Smooth muscle cell (in vitro differentiated cells): ENCODE results near the gene RNF113B. TPM values are rescaled to one million over a fixed set of nuclear protein-coding genes. Genes with fewer than 3 reads are reported as not detected.

Experiments
- DNase-seq: peaks from one replicate; lab custom pipeline; 2025; ENCODE audit not compliant: unreplicated experiment; lab: John Stamatoyannopoulos, UW
- H2AFZ ChIP-seq: fragments of 200-600 bp; sonication (generic); 2 replicates; pipeline ENCODE4 v1.6.0; 2016; ENCODE audit warnings: antibody characterized with exemption, low read depth, mild to moderate bottlenecking
- H3F3A ChIP-seq: fragments of 200-600 bp; sonication (generic); 2 replicates; pipeline ENCODE4 v1.6.0; 2017; ENCODE audit warnings: antibody characterized with exemption, low read depth
- H3K27ac ChIP-seq: fragments of 200-600 bp; sonication (generic); 2 replicates; pipeline ENCODE4 v1.5.1; 2016; ENCODE audit warnings: low read depth, mild to moderate bottlenecking
- H3K27me3 ChIP-seq: fragments of 200-600 bp; sonication (generic); 2 replicates; pipeline ENCODE4 v1.6.1; 2016; ENCODE audit warnings: low read depth, mild to moderate bottlenecking
- H3K36me3 ChIP-seq: fragments of 200-600 bp; sonication (generic); 2 replicates; pipeline ENCODE4 v1.5.1; 2016; ENCODE audit warnings: low read depth
- H3K4me1 ChIP-seq: fragments of 200-600 bp; sonication (generic); 2 replicates; pipeline ENCODE4 v1.5.1; 2016; ENCODE audit warnings: low read depth
- H3K4me2 ChIP-seq: fragments of 200-600 bp; sonication (generic); 2 replicates; pipeline ENCODE4 v1.6.0; 2016; ENCODE audit warnings: mild to moderate bottlenecking
- H3K4me3 ChIP-seq: fragments of 200-600 bp; sonication (generic); 2 replicates; pipeline ENCODE4 v1.5.1; 2016; ENCODE audit warnings: mild to moderate bottlenecking
- H3K79me2 ChIP-seq: fragments of 200-600 bp; sonication (generic); 2 replicates; pipeline ENCODE4 v1.6.0; 2016; ENCODE audit warnings: low read depth, mild to moderate bottlenecking
- H3K9ac ChIP-seq: fragments of 200-600 bp; sonication (generic); 2 replicates; pipeline ENCODE4 v1.6.0; 2016; ENCODE audit warnings: low read depth
- H3K9me3 ChIP-seq: fragments of 200-600 bp; sonication (generic); replicated peaks from 2 replicates; pipeline ENCODE4 v1.5.1; 2016; ENCODE audit warnings: low read depth
- H4K20me1 ChIP-seq: fragments of 200-600 bp; sonication (generic); 2 replicates; pipeline ENCODE4 v1.6.0; 2016; ENCODE audit warnings: low read depth
- CTCF ChIP-seq: fragments of 200-600 bp; sonication (generic); IDR thresholded peaks from 2 replicates; pipeline ENCODE4 v1.5.1; 2017; ENCODE audit warnings: borderline replicate concordance, mild to moderate bottlenecking, antibody characterized with exemption; ENCODE audit not compliant: insufficient read depth, poor library complexity, severe bottlenecking
- WGBS: methylation state at CpG from one replicate; pipeline ENCODE4 v1.1.7; 2016; ENCODE audit warnings: low lambda C conversion rate; 5-methylcytosine and 5-hydroxymethylcytosine counted together
- polyA plus RNA-seq: library from polyadenylated mRNA; unstranded; fragments of >200 nt; fragmentation: Nextera tagmentation; extraction: Ambion mirVana; gene quantifications from 2 replicates; pipeline ENCODE4 v1.2.1, GENCODE V29; 2016
- total RNA-seq: library from RNA; depleted of rRNA; stranded (reverse); fragments of >200 nt; gene quantifications from 2 replicates; pipeline ENCODE4 v1.2.3, GENCODE V29; 2014

The RNF113B gene
- total and polyA plus RNA-seq, 2 experiments from 2014 or later = 0.38 TPM; not detected in 1

DNA sequence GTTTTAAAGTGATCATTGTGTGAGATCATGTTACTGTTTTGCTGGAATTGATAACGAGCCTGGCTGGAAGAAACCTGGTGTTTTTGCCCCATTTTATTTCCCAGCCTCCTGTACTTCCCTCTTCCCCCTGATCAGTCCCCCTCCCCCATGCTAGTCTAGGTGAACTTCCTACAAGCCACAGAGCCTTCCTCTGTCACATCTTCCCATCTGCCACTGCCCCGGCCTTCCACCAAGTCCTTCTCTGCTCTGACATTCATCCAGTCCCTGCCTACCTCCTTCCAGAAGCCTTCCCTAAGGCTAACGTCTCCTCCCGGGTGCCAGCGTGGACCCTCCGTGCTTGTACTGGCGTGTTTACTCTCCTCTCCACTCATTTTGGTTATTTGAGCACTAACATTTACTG lies 19.9 kb downstream of the RNF113B start:
- peak overlapping the region; percentile 21 for H3K27ac ChIP-seq
- H3K4me3 ChIP-seq = no peak overlapping the region
- H3K4me1 ChIP-seq = peaks cover 4% of the 10 kb centered on the region
- no peak for DNase-seq
- H3K36me3 ChIP-seq = no peaks in the 10 kb centered on the region
- H3K9ac ChIP-seq = no peak overlapping the region
- 80% methylated on average over 7 of the region's 7 CpGs for WGBS
- no peaks in the 10 kb centered on the region for H3K9me3 ChIP-seq
- H3K79me2 ChIP-seq = peaks cover 95% of the 10 kb centered on the region
- no peaks in the 10 kb centered on the region for H3F3A ChIP-seq
- no peak for TF ChIP-seq CTCF
- H4K20me1 ChIP-seq = peaks cover 87% of the 10 kb centered on the region
- H2AFZ ChIP-seq = no peak overlapping the region
- peak overlapping the region; percentile 5 for H3K4me2 ChIP-seq
- no peaks in the 10 kb centered on the region for H3K27me3 ChIP-seq

DNA sequence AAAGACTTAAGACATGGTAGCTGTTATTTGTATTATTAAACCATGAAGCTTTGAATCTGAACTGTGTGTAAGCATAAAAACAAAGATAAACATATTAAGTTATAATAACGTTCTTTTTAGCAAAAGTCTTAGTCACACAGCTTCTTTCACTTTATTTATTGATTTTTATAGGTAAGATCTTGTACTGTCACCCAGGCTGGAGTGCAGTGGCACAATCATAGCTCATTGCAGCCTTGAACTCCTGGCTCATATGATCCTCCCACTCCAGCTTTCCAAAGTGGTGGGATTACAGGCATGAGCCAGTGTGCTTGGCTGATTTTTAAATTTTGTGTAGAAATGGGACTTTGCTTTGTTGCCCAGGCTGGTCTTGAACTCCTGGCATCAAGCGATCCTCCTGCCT lies 20.8 kb downstream of the RNF113B start:
- H3F3A ChIP-seq = no peaks in the 10 kb centered on the region
- no peaks in the 10 kb centered on the region for H3K27me3 ChIP-seq
- peaks cover 5% of the 10 kb centered on the region for H3K4me1 ChIP-seq
- no peak overlapping the region for H2AFZ ChIP-seq
- H3K27ac ChIP-seq = no peak overlapping the region
- 87% methylated on average over 2 of the region's 2 CpGs for WGBS
- TF ChIP-seq CTCF = no peak
- H3K9me3 ChIP-seq = no peaks in the 10 kb centered on the region
- H3K9ac ChIP-seq = no peak overlapping the region
- DNase-seq = no peak
- no peak overlapping the region for H3K4me3 ChIP-seq
- H3K79me2 ChIP-seq = peaks cover 95% of the 10 kb centered on the region
- no peak overlapping the region for H3K4me2 ChIP-seq
- H3K36me3 ChIP-seq = no peaks in the 10 kb centered on the region
- peaks cover 88% of the 10 kb centered on the region for H4K20me1 ChIP-seq

GRCh38 chr13:98155475-98156109 lies 21.5 kb downstream of the RNF113B start:
- Histone ChIP-seq H3K9me3 (no peaks in the 10 kb centered on the region), H3K4me1 (peaks cover 11% of the 10 kb centered on the region), H2AFZ (no peak overlapping the region), H3F3A (no peaks in the 10 kb centered on the region), H3K27ac (no peak overlapping the region), H3K9ac (no peak overlapping the region), H3K27me3 (no peaks in the 10 kb centered on the region), H3K79me2 (peaks cover 95% of the 10 kb centered on the region), H4K20me1 (peaks cover 90% of the 10 kb centered on the region), H3K4me3 (no peak overlapping the region), H3K4me2 (no peak overlapping the region), H3K36me3 (no peaks in the 10 kb centered on the region)
- no peak for TF ChIP-seq CTCF
- WGBS = 83% methylated on average over 5 of the region's 5 CpGs
- no peak for DNase-seq
